Coronary artery (tissue), 2 donors: ENCODE data around the gene GATAD2A.
"Not testable (repeated sequence)": the region's sequence is repeated elsewhere in the genome, so short reads cannot be mapped to it uniquely, and the experiment has no call there.

Experiments used
- DNase-seq: peaks from one replicate; pipeline ENCODE4 v3.0.0-alpha.2; 2017; ENCODE audit warnings: low spot score
- H3K27ac ChIP-seq, 2 donors: fragments of 200-600 bp; sonication (generic); one replicate each; pipeline ENCODE4 v1.5.1; 2016 to 2019
- H3K4me3 ChIP-seq: fragments of 200-600 bp; sonication (generic); 2 replicates; pipeline ENCODE4 v1.5.1; 2016; ENCODE audit warnings: mild to moderate bottlenecking, moderate library complexity
- CTCF ChIP-seq: fragments of 200-600 bp; sonication (generic); IDR thresholded peaks from one replicate; pipeline ENCODE4 v1.5.1; 2019; ENCODE audit warnings: antibody characterized with exemption

Gene GATAD2A

GRCh38 chr19:19448238-19448544 lies 42.7 kb downstream of the GATAD2A start:
- H3K27ac ChIP-seq: no peak overlapping the region
- TF ChIP-seq CTCF: no peak
- H3K4me3 ChIP-seq: no peak overlapping the region
- DNase-seq: no peak

- no peak for TF ChIP-seq CTCF
- DNase-seq: no peak
- Histone ChIP-seq H3K27ac (no peak overlapping the region), H3K4me3 (no peak overlapping the region)
These were observed 46.2 kb downstream of the GATAD2A start for GRCh38 chr19:19451429-19452242.

DNA sequence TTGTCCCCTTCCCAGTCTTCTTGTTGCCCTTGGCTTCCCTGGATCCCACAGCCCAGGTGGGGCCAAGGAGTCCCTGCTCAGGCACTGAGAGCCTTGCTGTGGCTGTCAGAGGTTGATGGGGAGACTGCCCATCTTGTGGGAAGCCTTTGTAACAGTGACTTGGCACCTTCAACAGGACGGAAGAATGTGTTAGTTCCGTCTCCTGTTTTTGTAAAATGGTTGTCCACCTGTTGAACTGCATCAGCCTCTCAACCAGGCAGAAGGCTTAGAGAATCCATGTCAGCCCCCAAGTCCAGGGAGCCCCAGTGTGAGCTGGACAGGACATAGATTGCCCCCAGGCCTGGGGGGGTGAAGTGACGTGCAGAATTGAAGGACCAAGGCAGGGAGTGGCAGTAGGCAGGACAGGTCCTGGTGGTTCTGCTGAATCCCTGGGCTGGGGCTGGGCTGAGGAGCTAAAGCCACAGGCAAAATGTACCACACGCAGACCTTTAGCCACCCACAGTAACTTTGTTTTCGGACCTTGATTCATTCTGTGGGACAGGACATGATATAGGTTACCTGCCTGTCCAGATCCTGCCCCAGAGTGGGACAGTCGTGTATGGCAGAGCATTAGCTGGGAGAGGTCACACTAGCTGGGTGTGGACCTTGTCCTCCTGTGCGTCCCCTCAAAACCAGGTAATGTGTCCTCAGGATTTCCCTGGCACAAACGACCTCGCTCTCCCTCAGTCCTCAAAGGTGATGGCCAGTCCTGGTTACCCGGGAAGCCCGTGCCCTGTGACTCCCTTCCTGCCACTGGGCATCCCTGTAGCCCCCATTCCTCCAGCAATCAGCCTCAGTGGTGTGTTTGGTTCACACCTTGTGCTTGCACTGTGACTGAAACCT lies 47.0 kb downstream of the GATAD2A start:
- no peak for TF ChIP-seq CTCF
- no peak overlapping the region for H3K4me3 ChIP-seq
- no peak for DNase-seq
- H3K27ac ChIP-seq: no peak overlapping the region

GRCh38 chr19:19453125-19453454 lies 47.6 kb downstream of the GATAD2A start:
- DNase-seq: no peak
- Histone ChIP-seq H3K27ac (no peak overlapping the region), H3K4me3 (no peak overlapping the region)
- TF ChIP-seq CTCF: no peak

DNA sequence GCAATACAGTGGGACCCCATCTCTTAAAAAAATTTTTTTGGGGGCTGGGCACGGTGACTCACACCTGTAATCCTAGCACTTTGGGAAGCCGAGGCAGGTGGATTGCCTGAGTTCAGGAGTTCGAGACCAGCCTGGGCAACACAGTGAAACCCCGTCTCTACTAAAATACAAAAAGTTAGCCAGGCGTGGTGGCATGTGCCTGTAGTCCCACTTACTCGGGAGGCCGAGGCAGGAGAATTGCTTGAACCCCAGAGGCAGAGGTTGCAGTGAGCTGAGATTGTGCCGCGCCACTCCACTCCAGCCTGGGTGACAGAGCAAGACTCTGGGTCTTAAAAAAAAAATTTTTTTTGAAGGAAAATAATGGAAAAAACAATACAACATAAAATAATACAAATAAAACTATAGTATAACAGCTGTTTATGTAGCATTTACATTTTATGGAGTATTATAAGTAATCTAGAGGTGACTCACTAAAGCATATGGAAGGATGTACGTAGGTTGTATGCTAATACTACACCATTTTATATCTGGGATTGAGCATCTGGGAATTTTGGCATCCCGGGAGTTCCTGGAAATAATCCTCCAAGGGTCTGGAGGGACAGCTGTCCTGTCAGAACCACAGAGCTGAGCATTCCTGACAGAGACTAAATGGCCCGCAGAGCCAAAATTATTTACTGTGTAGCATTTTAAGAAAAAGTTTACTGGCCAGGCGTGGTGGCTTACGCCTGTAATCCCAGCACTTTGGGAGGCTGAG lies 49.9 kb downstream of the GATAD2A start:
- not testable (repeated sequence) for DNase-seq, H3K27ac ChIP-seq, H3K4me3 ChIP-seq

- no peak for TF ChIP-seq CTCF
- Histone ChIP-seq H3K27ac (peak overlapping the region in 1 of 2 donors; percentile 18), H3K4me3 (no peak overlapping the region)
- no peak for DNase-seq
These were observed 52.2 kb downstream of the GATAD2A start for GRCh38 chr19:19457671-19458070.

DNA sequence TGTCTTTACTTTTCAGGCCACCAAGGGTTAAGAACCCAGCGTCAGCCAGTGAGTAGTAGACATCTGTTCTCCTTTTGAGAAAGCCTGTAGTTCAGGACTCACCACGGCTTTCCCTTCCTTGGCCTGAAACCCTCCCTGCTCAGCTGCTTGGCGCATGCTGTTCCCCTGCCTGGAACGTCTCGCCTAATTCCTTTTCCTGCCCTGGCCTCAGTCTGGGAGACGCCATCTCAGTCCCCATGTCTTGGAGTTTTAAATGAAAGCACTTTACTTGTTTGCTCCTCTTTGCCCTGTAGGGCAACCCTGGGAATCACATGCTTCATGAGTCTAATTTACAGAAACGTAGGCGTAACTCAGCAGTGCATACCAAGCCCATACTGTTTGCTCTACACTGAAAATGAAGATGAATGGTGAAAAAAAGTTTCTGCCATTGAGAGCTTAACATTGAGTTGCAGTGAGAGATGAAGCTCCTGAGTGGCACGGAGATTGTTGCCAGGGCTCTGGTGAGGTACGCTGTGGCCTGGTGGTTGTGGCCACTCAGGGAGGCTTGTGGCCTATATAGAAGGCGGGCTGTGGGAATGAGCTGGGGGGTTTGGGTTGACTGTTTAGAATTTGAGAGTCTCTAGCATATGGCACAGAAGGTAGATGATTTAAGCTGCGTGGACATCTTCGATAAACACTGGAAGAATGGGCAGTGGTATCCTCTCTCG lies 52.8 kb downstream of the GATAD2A start:
- Histone ChIP-seq H3K27ac (peak overlapping the region in 1 of 2 donors; percentile 18), H3K4me3 (no peak overlapping the region)
- no peak for TF ChIP-seq CTCF
- no peak for DNase-seq
